Putamen (tissue), 1 donor: ENCODE data around the gene AIRE.

Experiments
- DNase-seq: peaks from one replicate; pipeline ENCODE4 v3.0.0-alpha.2; 2016; ENCODE audit warnings: low spot score

AIRE gene

GRCh38 chr21:44305691-44306090 is 20.0 kb downstream of the AIRE start:
- DNase-seq: no peak

GRCh38 chr21:44306936-44307704 is 21.4 kb downstream of the AIRE start:
- no peak for DNase-seq

DNA sequence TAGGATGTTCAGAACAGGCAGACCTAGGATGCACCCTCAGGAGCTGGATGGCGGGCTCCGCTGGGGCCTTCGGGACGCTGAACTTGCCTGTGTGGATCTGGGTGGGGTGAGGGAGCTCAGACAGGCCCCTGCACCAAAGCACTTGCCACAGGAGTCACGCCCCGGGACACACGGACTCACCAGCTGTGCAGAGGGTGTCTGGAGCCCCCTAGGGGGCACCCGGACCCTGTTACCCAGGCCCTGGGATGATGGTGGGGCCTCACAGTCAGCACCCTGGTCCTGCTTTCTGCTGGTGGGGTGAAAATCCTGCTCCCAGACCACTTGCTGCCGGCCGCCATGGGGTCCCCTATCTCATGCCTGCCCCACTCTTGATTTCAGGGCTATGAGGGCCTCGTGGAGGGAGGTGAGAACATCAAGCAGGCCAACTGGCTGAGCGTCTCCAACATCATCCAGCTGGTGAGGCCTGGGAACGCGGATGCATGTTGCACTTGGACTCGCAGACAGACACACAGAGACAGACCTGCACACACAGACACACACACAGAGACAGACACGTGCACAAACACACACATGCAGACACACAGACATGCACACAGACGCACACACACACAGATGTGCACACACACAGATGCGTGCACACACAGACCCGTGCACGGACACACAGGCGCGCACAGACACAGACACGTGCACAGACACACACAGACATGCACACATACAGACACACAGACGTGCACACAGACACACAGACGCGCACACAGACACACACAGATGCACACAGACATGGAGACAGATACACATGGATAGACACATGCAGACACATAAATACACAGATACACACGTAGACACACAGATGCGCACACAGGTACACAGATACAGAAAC is 25.2 kb downstream of the AIRE start:
- DNase-seq: no peak

DNA sequence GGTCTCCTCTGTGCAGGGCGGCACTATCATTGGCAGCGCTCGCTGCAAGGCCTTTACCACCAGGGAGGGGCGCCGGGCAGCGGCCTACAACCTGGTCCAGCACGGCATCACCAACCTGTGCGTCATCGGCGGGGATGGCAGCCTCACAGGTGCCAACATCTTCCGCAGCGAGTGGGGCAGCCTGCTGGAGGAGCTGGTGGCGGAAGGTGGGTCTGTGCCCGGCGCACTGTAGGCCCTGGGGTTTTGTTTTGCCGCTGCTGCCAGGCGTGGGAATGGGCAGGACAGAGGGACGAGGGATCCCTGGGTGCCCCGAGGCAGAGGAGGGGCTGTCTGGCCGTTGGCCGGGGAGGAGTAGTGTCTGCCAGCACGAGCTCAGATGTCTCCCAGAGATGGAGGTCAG is 26.4 kb downstream of the AIRE start:
- no peak for DNase-seq

GRCh38 chr21:44312716-44313115 is 27.0 kb downstream of the AIRE start:
- DNase-seq: no peak

DNA sequence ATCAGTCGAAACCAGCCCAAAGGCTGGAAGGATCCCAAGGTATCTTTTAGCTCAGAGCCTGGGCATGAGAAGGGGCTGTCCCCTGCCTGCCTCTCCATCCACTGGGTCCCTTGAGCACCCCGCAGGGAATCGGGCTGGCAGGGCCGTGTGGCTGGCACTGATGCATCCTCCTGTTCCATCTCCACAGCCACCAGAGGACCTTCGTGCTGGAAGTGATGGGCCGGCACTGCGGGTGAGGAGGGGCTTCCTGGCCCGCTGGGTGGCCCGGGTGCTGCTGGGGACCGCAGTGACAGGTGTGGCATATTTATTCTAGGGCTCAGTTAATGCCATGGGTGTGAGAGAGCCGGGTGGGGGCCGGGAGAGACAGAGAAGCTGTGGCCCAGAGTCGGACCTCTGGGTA is 27.8 kb downstream of the AIRE start:
- no peak for DNase-seq

DNA sequence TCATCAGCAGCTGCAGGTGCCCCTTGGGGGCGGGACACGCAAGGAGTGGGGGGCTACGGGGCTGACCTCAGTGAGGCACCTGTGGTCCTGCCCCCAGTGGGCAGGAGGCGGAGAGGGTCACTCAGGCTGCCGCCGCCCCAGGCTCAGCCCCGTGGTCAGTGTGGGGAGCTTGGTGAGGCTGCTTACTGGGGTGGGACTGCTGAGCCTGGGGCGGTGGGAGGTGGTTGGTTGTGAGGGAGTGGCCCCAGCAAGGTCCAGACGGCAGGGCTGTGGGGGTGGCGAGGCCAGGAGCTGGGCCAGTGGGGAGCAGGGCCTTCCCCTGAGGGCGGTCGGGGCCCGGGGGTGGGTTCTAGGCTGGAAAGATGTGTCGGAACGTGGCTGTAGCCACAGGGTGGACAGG is 28.5 kb downstream of the AIRE start:
- DNase-seq: no peak

- no peak for DNase-seq
Observed at GRCh38 chr21:44314561-44314960, 28.9 kb downstream of the AIRE start.

- DNase-seq: no peak
Observed at GRCh38 chr21:44315691-44316203, 30.1 kb downstream of the AIRE start.

GRCh38 chr21:44316277-44316900 is 30.7 kb downstream of the AIRE start:
- no peak for DNase-seq

DNA sequence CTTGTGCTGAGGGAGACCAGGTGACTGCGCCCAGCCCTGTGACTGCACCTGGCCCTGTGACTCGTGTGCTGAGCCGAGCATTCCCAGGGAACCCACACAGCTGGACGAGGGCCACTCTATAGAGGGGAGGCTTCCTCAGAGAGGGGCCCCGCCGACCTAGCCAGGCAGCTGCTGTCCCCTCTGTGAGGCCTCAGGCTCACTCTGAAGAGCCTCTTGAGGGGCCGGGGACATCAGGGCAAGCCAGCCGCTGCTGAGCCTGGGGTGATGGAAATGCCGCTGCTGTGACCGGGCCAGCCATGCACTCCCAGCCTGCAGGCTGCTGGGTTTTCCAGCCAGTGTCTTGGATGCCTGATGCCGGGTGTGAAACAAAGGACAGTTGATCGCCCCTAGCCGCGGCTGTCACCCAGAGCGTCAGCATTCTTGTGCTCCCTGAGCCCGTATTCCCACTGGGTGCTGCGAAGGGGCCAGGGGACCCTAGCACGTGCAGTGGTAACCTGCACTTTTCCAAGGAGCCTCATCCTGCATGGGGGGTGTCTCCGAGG is 31.6 kb downstream of the AIRE start:
- no peak for DNase-seq

- no peak for DNase-seq
Observed at GRCh38 chr21:44317871-44318270, 32.2 kb downstream of the AIRE start.

GRCh38 chr21:44318489-44319285 is 33.0 kb downstream of the AIRE start:
- DNase-seq: no peak

GRCh38 chr21:44319407-44320065 is 33.9 kb downstream of the AIRE start:
- DNase-seq: no peak

- no peak for DNase-seq
Observed at GRCh38 chr21:44320847-44321246, 35.2 kb downstream of the AIRE start.

DNA sequence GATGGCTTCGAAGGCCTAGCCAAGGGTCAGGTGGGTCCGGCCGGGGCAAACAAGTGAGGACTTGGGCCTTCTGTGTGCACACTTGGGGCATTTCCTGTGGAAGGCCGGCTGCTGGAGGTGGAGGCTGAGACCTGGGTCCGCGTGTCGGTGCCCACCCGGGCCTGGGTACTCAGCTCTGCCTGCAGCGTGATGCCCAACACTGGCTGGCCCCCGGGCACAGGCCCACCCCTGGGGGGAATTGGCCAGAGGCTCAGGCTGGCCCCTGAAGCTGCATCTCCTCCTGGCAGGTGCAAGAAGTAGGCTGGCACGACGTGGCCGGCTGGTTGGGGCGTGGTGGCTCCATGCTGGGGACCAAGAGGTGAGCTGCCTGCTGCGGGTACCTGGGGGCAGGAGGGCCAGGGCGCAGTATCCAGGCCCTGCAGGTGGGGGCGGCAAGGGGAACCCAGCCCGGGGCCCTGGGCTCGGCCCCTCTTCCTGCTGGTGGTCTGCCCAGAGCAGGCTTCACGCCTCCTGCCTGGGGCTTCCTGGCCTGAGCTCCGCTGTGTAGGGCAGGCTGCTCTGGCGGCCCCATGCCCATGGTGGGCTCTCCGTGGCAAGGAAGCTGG is 36.3 kb downstream of the AIRE start:
- no peak for DNase-seq

GRCh38 chr21:44322621-44323325 is 37.1 kb downstream of the AIRE start:
- DNase-seq: no peak

- DNase-seq: no peak
Observed at GRCh38 chr21:44323591-44323990, 37.9 kb downstream of the AIRE start.

- DNase-seq: no peak
Observed at GRCh38 chr21:44324106-44324853, 38.6 kb downstream of the AIRE start.
